Bronchial epithelial cell (primary cell): ENCODE measurements around the gene TARS2. TPM values are rescaled to one million over a fixed set of nuclear protein-coding genes. Genes with fewer than 3 reads are reported as not detected.

Source experiments
- DNase-seq: peaks from one replicate; pipeline ENCODE4 v3.0.0-alpha.2; 2010; ENCODE audit warnings: low read depth
- FAIRE-seq: peaks from 2 replicates; lab custom pipeline; 2011; peaks lifted over from hg19 to GRCh38; lab: Jason Lieb, UNC
- H3K27me3 ChIP-seq: 2 replicates; pipeline ENCODE4 v1.5.1; 2011; ENCODE audit warnings: low read length; ENCODE audit not compliant: control insufficient read depth, insufficient read depth
- H3K36me3 ChIP-seq: 2 replicates; pipeline ENCODE4 v1.5.1; 2011; ENCODE audit warnings: low read length; ENCODE audit not compliant: control insufficient read depth, insufficient read depth
- H3K4me3 ChIP-seq: 2 replicates; pipeline ENCODE4 v1.5.1; 2011; ENCODE audit warnings: mild to moderate bottlenecking, low read depth, low read length, control low read depth
- total RNA-seq: library from RNA; depleted of rRNA; stranded (reverse); fragments of >200 nt; gene quantifications from 2 replicates; pipeline ENCODE4 v1.2.1, GENCODE V29; 2014
- TF ChIP-seq, protein P1 (sequence below): IDR thresholded peaks from 2 replicates; pipeline ENCODE4 v1.5.1; 2011; ENCODE audit warnings: mild to moderate bottlenecking, moderate library complexity, low read length, control low read depth, inconsistent platforms; ENCODE audit not compliant: insufficient read depth, severe bottlenecking

TARS2 gene
- total RNA-seq, 1 donor from 2014 or later: 14.5 TPM

DNA sequence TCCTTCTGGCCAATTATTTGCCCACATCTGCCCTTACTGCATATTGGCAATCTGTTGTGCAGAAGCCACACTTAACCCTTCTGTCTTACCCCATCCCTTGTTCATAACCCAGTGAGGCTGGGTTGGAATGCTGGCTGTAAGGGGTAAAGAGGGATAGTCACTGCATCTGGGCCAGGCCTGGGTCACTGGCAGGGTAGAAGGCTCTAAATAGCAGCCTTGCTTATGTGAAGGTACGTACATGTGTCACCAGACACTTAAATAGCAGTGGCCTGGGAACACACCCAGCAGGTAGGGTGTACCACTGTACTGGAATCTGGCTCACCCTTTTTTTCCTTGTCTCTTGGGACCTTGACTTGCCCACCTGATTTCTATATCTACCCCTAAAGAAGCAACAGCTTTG lies 9.9 kb upstream of the TARS2 start:
- peak; percentile 64 for FAIRE-seq
- no peak overlapping the region for H3K4me3 ChIP-seq

DNA sequence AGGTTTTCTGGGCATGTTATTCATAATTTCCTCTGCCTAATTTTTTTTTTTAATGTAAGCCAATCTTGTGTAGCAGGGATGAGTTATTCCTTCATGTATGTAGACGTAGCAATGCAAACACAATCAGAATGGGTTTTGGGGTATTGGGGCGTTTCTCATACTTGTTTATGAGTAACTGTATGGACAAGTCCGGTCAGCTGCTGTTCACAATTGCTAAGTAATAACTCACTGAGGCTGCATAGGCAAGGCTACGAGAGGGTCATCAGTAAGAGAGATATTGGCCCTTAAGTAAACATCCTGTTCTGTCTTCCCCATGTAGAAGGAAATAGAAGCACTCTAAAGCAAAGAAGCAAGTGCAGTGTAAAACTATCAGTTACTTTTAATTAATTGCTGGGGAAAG lies 9.5 kb upstream of the TARS2 start:
- TF ChIP-seq, protein P1, sequence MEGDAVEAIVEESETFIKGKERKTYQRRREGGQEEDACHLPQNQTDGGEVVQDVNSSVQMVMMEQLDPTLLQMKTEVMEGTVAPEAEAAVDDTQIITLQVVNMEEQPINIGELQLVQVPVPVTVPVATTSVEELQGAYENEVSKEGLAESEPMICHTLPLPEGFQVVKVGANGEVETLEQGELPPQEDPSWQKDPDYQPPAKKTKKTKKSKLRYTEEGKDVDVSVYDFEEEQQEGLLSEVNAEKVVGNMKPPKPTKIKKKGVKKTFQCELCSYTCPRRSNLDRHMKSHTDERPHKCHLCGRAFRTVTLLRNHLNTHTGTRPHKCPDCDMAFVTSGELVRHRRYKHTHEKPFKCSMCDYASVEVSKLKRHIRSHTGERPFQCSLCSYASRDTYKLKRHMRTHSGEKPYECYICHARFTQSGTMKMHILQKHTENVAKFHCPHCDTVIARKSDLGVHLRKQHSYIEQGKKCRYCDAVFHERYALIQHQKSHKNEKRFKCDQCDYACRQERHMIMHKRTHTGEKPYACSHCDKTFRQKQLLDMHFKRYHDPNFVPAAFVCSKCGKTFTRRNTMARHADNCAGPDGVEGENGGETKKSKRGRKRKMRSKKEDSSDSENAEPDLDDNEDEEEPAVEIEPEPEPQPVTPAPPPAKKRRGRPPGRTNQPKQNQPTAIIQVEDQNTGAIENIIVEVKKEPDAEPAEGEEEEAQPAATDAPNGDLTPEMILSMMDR: no peak
- no peak for FAIRE-seq
- H3K36me3 ChIP-seq: no peaks in the 10 kb centered on the region
- no peaks in the 10 kb centered on the region for H3K27me3 ChIP-seq
- no peak overlapping the region for H3K4me3 ChIP-seq
- DNase-seq: peak; percentile 100

More for the DNA sequence above, 9.9 kb upstream of the TARS2 start:
- no peak for DNase-seq
- TF ChIP-seq, protein P1: no peak
- H3K36me3 ChIP-seq: peaks cover 3% of the 10 kb centered on the region
- H3K27me3 ChIP-seq: no peaks in the 10 kb centered on the region

DNA sequence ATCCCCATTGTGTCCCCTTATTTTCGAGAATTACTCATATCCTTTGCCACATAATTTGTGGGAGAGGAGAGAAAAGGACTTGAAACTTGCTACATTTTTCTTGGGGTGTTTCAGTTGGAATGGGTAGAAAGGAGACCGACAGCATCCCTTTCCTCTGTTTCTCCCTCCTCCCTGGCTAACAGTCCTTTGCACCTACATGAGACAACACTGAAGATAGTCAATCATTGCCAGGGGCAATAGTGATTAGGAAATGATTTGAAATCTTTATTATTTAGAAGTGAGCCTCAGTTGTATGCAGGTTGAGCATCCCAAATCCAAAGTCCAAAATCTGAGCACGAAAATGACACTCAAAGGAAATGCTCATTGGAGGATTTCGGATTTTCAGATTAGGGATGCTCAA lies 7.8 kb upstream of the TARS2 start:
- H3K4me3 ChIP-seq: no peak overlapping the region
- TF ChIP-seq, protein P1: no peak
- FAIRE-seq: no peak
- no peak for DNase-seq
- no peaks in the 10 kb centered on the region for H3K27me3 ChIP-seq
- no peaks in the 10 kb centered on the region for H3K36me3 ChIP-seq

DNA sequence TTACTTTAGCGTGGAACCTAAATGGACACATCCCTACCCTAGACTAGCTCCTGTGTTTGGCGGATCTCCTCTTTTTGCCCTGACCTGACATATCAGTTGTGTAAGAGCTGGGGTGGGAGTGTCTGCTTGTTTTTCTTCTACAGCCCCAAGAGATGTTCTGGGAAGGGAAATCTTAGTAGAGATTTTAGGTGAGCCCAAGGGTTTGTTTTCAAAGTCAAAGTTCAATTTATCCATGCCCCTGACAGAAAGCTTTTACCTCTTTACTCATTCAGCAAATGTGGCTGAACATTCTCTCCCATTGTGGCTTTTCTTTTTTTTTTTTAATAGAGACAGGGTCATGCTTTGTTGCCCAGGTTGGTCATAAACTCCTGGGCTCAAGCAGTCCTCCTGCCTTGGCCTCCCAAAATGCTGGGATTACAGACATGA lies 7.3 kb upstream of the TARS2 start:
- Histone ChIP-seq H3K4me3 (no peak overlapping the region), H3K36me3 (no peaks in the 10 kb centered on the region), H3K27me3 (no peaks in the 10 kb centered on the region)
- FAIRE-seq: no peak
- DNase-seq: no peak
- TF ChIP-seq, protein P1: no peak

DNA sequence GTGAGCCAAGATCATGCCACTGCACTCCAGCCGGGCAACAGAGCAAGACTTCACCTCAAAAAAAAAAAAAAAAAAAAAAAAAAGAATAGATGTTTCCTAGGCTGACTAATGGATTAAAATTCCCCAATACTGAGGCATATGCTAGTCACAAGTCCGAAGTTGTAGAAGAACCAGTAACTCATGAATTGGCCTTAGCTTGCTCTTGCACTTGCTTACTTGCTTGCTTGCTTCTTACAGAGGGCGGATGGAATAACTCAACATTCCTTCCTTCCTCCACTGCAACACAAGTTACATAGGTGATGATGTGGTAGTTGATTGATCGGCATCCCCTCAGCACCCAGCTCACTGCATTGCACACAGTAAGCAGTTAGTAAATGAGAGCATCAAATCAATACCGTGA lies 2.8 kb upstream of the TARS2 start:
- DNase-seq (peak; percentile 95), FAIRE-seq (no peak)
- Histone ChIP-seq H3K36me3 (peaks cover 3% of the 10 kb centered on the region), H3K27me3 (no peaks in the 10 kb centered on the region), H3K4me3 (no peak overlapping the region)
- TF ChIP-seq, protein P1: no peak

DNA sequence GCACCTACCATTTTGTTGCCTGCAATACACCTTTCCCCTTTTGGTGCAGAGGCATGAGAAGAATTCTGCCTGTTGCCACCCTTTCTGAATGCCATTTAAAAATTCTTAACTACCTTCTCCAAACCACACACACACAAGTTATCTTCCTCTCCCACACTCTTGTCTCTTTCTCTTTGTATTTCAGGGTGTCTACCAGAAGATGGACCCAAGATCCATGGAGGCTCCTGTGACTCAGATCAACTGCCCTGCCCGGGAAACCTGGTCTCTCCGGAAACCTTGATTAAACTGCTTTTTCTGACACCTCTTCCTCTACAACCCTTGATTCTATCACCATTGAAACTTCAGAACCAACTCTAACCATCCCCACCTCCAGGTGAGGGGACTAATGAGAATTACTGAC lies 2.4 kb upstream of the TARS2 start:
- no peak for FAIRE-seq

More for the DNA sequence above, 2.4 kb upstream of the TARS2 start:
- TF ChIP-seq, protein P1: peak; percentile 32
- Histone ChIP-seq H3K36me3 (peaks cover 3% of the 10 kb centered on the region), H3K27me3 (no peaks in the 10 kb centered on the region), H3K4me3 (no peak overlapping the region)
- peak; percentile 58 for DNase-seq
